Activated CD4-positive, alpha-beta T cell treated with anti-CD3 and anti-CD28 coated beads for 24 hours (primary cell): Measurements from ENCODE around the gene UTP11.

Experiments used
- DNase-seq, 2 donors: peaks; one replicate each; pipeline ENCODE4 v3.0.0-alpha.2; 2020; ENCODE audit warnings: low read depth in 2 of 2

The UTP11 gene

GRCh38 chr1:38071312-38072256 is 59.0 kb downstream of the UTP11 start:
- no peak for DNase-seq

GRCh38 chr1:38072858-38073257 is 60.3 kb downstream of the UTP11 start:
- no peak for DNase-seq

- DNase-seq = no peak
Measured at GRCh38 chr1:38073534-38074301, 61.2 kb downstream of the UTP11 start.

- DNase-seq = no peak
Measured at GRCh38 chr1:38074302-38074677, 61.8 kb downstream of the UTP11 start.
